ENCODE data around the gene TAP1. TPM values are rescaled to one million over a fixed set of nuclear protein-coding genes. Genes with fewer than 3 reads are reported as not detected.

Gene TAP1
- total and polyA plus RNA-seq, 2 donors (not counting 3 experiments of a cell fraction or from before 2014, with no cell fraction given): 15.6 to 25.9 TPM

DNA sequence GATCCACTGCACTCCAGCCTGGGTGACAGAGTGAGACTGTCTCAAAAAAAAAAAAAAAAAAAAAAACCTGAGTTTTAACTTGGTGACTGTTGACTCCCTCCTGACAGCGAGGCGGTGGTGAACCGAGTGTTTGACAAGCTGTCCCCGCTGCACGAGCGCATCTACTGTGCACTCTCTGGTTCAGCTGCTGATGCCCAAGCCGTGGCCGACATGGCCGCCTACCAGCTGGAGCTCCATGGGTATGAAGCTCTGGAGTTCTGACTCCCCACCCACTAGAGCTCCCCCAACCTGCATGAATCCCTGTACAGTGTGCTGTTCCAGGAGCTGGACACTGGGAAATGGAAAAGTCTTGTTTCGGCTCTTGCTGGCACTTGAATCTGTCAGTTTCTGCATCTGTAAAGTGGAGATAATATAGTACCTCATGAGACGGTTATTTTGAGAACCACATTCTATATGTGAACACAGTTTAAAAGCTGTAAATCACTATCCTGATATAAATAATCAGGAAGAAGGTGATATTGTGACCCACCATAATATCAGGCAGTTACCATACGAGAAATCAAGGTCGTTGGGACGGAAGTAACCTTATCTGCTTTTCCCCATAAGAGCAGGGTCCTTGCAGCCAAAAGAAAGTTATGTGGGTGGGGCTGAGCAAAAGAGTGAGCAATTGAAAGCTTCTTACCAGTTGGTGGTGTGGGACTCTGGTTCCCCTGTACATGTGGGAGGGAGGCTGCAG lies 3.8 kb upstream of the TAP1 start:
- dilution Hi-C loops (cut with MboI; ENCODE audit: extremely low pct_ligation_motif_present, low sequenced_read_pairs) (no loop called here), intact Hi-C loops (cut with micrococcal nuclease) (no loop called here)
- no peaks in the 10 kb centered on the region for H4K20me1 ChIP-seq (replicated peaks; ENCODE audit: control insufficient read depth, extremely low read depth, insufficient read depth, low read length)
- peaks cover 9% of the 10 kb centered on the region for H3K4me1 ChIP-seq (ENCODE audit: control insufficient read depth, extremely low read depth, insufficient read depth, low read length)
- no peaks in the 10 kb centered on the region for H3K9me3 ChIP-seq (replicated peaks; ENCODE audit: control insufficient read depth, insufficient read depth, low read length)
- ChIA-PET POLR2A (interaction anchor here (0.7 kb wide), 1 partner anchor 15 kb away, joined by 8 read pairs; no protein-coding TSS in a partner anchor), CTCF (interaction anchor here (1.4 to 8.1 kb wide), 5 partner anchors 11 to 127 kb away, joined by 5 to 274 read pairs (median 6); partner anchors contain the start of gene TAP2)
- no peak for DNase-seq (ENCODE audit: low read depth, low spot score)
- no peak for FAIRE-seq
- H3K36me3 ChIP-seq (ENCODE audit: control insufficient read depth in 2 of 2, extremely low read depth in 1 of 2, insufficient read depth in 2 of 2, low read length in 2 of 2): no peaks in the 10 kb centered on the region
- H3K4me3 ChIP-seq (replicated peaks in 1 of 3; ENCODE audit: insufficient read depth in 1 of 3, low read depth in 1 of 3, low read length in 3 of 3): no peak overlapping the region
- H3K4me2 ChIP-seq (ENCODE audit: insufficient read depth, low read length): no peak overlapping the region
- H3K27me3 ChIP-seq (ENCODE audit: control insufficient read depth in 2 of 2, insufficient read depth in 2 of 2, low read length in 2 of 2): peaks cover 2 to 17% of the 10 kb centered on the region in 2 experiments
- H2AFZ ChIP-seq (ENCODE audit: low read depth, low read length): no peak overlapping the region
- no TSS peak for BruUV-seq (replicated peaks)
- H3K79me2 ChIP-seq (ENCODE audit: control insufficient read depth, insufficient read depth, low read length): no peaks in the 10 kb centered on the region
- no peaks in the 10 kb centered on the region for H3K9me1 ChIP-seq (replicated peaks; ENCODE audit: control insufficient read depth, extremely low read depth, insufficient read depth, low read length)
- no peak overlapping the region for H3K9ac ChIP-seq (replicated peaks; ENCODE audit: extremely low read depth, insufficient read depth, low read length)
- no peak overlapping the region for H3K27ac ChIP-seq (ENCODE audit: insufficient read depth, low read depth, low read length)
- no peak for TF ChIP-seq EZH2 (IDR thresholded peaks at IDR 0.05; ENCODE audit: borderline replicate concordance, low read depth, low read length, severe bottlenecking)
- no peak for TF ChIP-seq FOS (IDR thresholded peaks at IDR 0.05; ENCODE audit: borderline replicate concordance, insufficient read depth, low read length)
- no peak for TF ChIP-seq POLR2AphosphoS5 (IDR thresholded peaks at IDR 0.05; ENCODE audit: insufficient read depth, low read depth, low read length)
- TF ChIP-seq, protein P1, sequence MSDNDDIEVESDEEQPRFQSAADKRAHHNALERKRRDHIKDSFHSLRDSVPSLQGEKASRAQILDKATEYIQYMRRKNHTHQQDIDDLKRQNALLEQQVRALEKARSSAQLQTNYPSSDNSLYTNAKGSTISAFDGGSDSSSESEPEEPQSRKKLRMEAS (IDR thresholded peaks at IDR 0.05; ENCODE audit: insufficient read depth, insufficient read length): no peak
- TF ChIP-seq GATA2 (IDR thresholded peaks at IDR 0.05; ENCODE audit: insufficient read depth, insufficient read length, low read depth, low read length): no peak
- TF ChIP-seq JUN (IDR thresholded peaks at IDR 0.05; ENCODE audit: borderline replicate concordance, insufficient read depth, insufficient read length, low read depth): no peak
- no peak for TF ChIP-seq MYC (IDR thresholded peaks at IDR 0.05; ENCODE audit: low read depth, low read length)
- TF ChIP-seq, protein P2, sequence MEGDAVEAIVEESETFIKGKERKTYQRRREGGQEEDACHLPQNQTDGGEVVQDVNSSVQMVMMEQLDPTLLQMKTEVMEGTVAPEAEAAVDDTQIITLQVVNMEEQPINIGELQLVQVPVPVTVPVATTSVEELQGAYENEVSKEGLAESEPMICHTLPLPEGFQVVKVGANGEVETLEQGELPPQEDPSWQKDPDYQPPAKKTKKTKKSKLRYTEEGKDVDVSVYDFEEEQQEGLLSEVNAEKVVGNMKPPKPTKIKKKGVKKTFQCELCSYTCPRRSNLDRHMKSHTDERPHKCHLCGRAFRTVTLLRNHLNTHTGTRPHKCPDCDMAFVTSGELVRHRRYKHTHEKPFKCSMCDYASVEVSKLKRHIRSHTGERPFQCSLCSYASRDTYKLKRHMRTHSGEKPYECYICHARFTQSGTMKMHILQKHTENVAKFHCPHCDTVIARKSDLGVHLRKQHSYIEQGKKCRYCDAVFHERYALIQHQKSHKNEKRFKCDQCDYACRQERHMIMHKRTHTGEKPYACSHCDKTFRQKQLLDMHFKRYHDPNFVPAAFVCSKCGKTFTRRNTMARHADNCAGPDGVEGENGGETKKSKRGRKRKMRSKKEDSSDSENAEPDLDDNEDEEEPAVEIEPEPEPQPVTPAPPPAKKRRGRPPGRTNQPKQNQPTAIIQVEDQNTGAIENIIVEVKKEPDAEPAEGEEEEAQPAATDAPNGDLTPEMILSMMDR (IDR thresholded peaks at IDR 0.05; ENCODE audit: extremely low read depth in 1 of 2, insufficient read depth in 1 of 2, low read depth in 1 of 2, low read length in 2 of 2): no peak
- TF ChIP-seq POLR2A (IDR thresholded peaks at IDR 0.05; ENCODE audit: low read depth, low read length): no peak
